PC-3 (cell line): Measurements from ENCODE around the gene KCNQ4. TPM values are rescaled to one million over a fixed set of nuclear protein-coding genes. Genes with fewer than 3 reads are reported as not detected.

Experiments
- ATAC-seq: fragments of 200-7000 bp; cut with Tn5 transposase; 2 replicates; pipeline ENCODE4 v1.9.1; 2020; ENCODE audit warnings: mild to moderate bottlenecking, moderate library complexity
- BruUV-seq: library from RNA; stranded (reverse); fragments of 400-500 nt; replicated peaks from 2 replicates; lab custom pipeline; 2021; lab: Mats Ljungman, UMichigan
- CTCF ChIA-PET: fragments of 300-600 bp; sonication (Branson Sonifier 250); formaldehyde crosslinking; loops from one replicate; lab custom pipeline; 2022; ENCODE audit warnings: antibody characterized with exemption; lab: Charles Lee
- POLR2A ChIA-PET: fragments of 300-600 bp; sonication (Branson Sonifier 250); formaldehyde crosslinking; loops from one replicate; lab custom pipeline; 2022; ENCODE audit warnings: antibody characterized with exemption; ENCODE audit not compliant: unreplicated experiment; lab: Charles Lee
- DNase-seq: peaks from one replicate; pipeline ENCODE4 v3.0.0-alpha.2; 2015
- H2AFZ ChIP-seq: fragments of 300-600 bp; sonication (generic); 2 replicates; pipeline ENCODE4 v1.6.0; 2016; ENCODE audit warnings: antibody characterized with exemption, low read length
- H3F3A ChIP-seq: fragments of 300-600 bp; sonication (generic); one replicate; pipeline ENCODE4 v1.6.0; 2017; ENCODE audit warnings: antibody characterized with exemption, low read length, control low read depth, mild to moderate bottlenecking; ENCODE audit not compliant: unreplicated experiment
- H3K27ac ChIP-seq: fragments of 300-600 bp; sonication (generic); 2 replicates; pipeline ENCODE4 v1.5.1; 2016; ENCODE audit warnings: mild to moderate bottlenecking, low read length
- H3K27me3 ChIP-seq: fragments of 300-600 bp; sonication (generic); 2 replicates; pipeline ENCODE4 v1.6.1; 2016; ENCODE audit warnings: low read length, mixed read lengths
- H3K36me3 ChIP-seq: fragments of 300-600 bp; sonication (generic); 2 replicates; pipeline ENCODE4 v1.6.1; 2016; ENCODE audit warnings: low read depth, mixed run types, low read length, mixed read lengths
- H3K4me1 ChIP-seq: fragments of 300-600 bp; sonication (generic); 2 replicates; pipeline ENCODE4 v1.5.1; 2016; ENCODE audit warnings: low read length; ENCODE audit not compliant: insufficient read depth
- H3K4me2 ChIP-seq: fragments of 300-600 bp; sonication (generic); 2 replicates; pipeline ENCODE4 v1.6.0; 2016; ENCODE audit warnings: low read length
- H3K4me3 ChIP-seq: fragments of 300-600 bp; sonication (generic); 2 replicates; pipeline ENCODE4 v1.5.1; 2016; ENCODE audit warnings: mild to moderate bottlenecking, low read length, mixed read lengths
- H3K79me2 ChIP-seq: fragments of 300-600 bp; sonication (generic); 2 replicates; pipeline ENCODE4 v1.6.1; 2017; ENCODE audit warnings: low read length, mixed read lengths
- H3K9ac ChIP-seq: fragments of 300-600 bp; sonication (generic); 2 replicates; pipeline ENCODE4 v1.6.0; 2016; ENCODE audit warnings: mild to moderate bottlenecking, low read length
- H3K9me2 ChIP-seq: fragments of 300-600 bp; sonication (generic); replicated peaks from 2 replicates; pipeline ENCODE4 v1.6.1; 2016; ENCODE audit warnings: mixed run types, low read length, mixed read lengths
- H3K9me3 ChIP-seq: fragments of 300-600 bp; sonication (generic); 2 replicates; pipeline ENCODE4 v1.6.1; 2016; ENCODE audit warnings: low read length, mixed read lengths
- H4K20me1 ChIP-seq: fragments of 300-600 bp; sonication (generic); 2 replicates; pipeline ENCODE4 v1.6.1; 2016; ENCODE audit warnings: low read length, mixed read lengths
- CTCF ChIP-seq: fragments of 300-600 bp; sonication (generic); conservative IDR thresholded peaks from 2 replicates; pipeline ENCODE4 v1.5.1; 2017; ENCODE audit warnings: antibody characterized with exemption, low read depth, mild to moderate bottlenecking, low read length
- EZH2 ChIP-seq: fragments of 300-600 bp; sonication (generic); IDR thresholded peaks from one replicate; pipeline ENCODE4 v1.6.1; 2017; ENCODE audit warnings: antibody characterized with exemption, mild to moderate bottlenecking, low read length; ENCODE audit not compliant: unreplicated experiment
- EZH2phosphoT487 ChIP-seq: fragments of 300-600 bp; sonication (generic); IDR thresholded peaks from 2 replicates; pipeline ENCODE4 v1.6.1; 2018; ENCODE audit warnings: mild to moderate bottlenecking, antibody characterized with exemption, low read length, borderline replicate concordance
- intact Hi-C: fragments of 100-400 bp; cut with micrococcal nuclease; formaldehyde crosslinking; loops from 2 replicates; pipeline ENCODE4 v1.9.0; 2023
- total RNA-seq: library from RNA; depleted of rRNA; stranded (reverse); fragments of >200 nt; gene quantifications from 2 replicates; pipeline ENCODE4 v1.2.3, GENCODE V29; 2014

The KCNQ4 gene
- total RNA-seq, 1 experiment from 2014 or later, result 2.5 TPM

GRCh38 chr1:40754201-40754600, 29.4 kb upstream of the KCNQ4 start:
- Histone ChIP-seq H3K4me1 (peaks cover 32% of the 10 kb centered on the region), H3K27me3 (no peaks in the 10 kb centered on the region), H3K79me2 (no peaks in the 10 kb centered on the region), H3K27ac (no peak overlapping the region), H3K4me2 (no peak overlapping the region), H3K36me3 (peaks cover 42% of the 10 kb centered on the region), H3F3A (no peaks in the 10 kb centered on the region), H3K9ac (no peak overlapping the region), H2AFZ (no peak overlapping the region), H3K4me3 (no peak overlapping the region), H3K9me2 (no peaks in the 10 kb centered on the region), H3K9me3 (no peaks in the 10 kb centered on the region), H4K20me1 (0 out of 2 replicates have a peak, but pooled peaks cover 8% of the 10 kb centered on the region)
- TF ChIP-seq EZH2phosphoT487, result no peak
- no peak for TF ChIP-seq CTCF
- TF ChIP-seq EZH2, result no peak
- BruUV-seq, result no TSS peak
- ChIA-PET CTCF (no interaction called here), POLR2A (no interaction called here)
- ATAC-seq, result no peak
- intact Hi-C loops, result loop anchor here (5.0 kb wide), 2 partner anchors 42 to 62 kb away; partner anchors contain the start of gene NFYC
- DNase-seq, result no peak

- H2AFZ ChIP-seq, result no peak overlapping the region
- no peak overlapping the region for H3K4me3 ChIP-seq
- CTCF ChIA-PET, result no interaction called here
- no peaks in the 10 kb centered on the region for H3K9me3 ChIP-seq
- H3K4me2 ChIP-seq, result no peak overlapping the region
- no TSS peak for BruUV-seq
- H3F3A ChIP-seq, result no peaks in the 10 kb centered on the region
- no peak overlapping the region for H3K9ac ChIP-seq
- ATAC-seq (no peak), DNase-seq (no peak)
- H4K20me1 ChIP-seq, result 0 out of 2 replicates have a peak, but pooled peaks cover 8% of the 10 kb centered on the region
- intact Hi-C loops, result no loop called here
- H3K9me2 ChIP-seq, result no peaks in the 10 kb centered on the region
- no peaks in the 10 kb centered on the region for H3K79me2 ChIP-seq
- peaks cover 41% of the 10 kb centered on the region for H3K36me3 ChIP-seq
- H3K4me1 ChIP-seq, result peaks cover 26% of the 10 kb centered on the region
- no peak for TF ChIP-seq EZH2phosphoT487
- no peak for TF ChIP-seq EZH2
- no peak for TF ChIP-seq CTCF
- POLR2A ChIA-PET, result no interaction called here
- H3K27ac ChIP-seq, result no peak overlapping the region
- no peaks in the 10 kb centered on the region for H3K27me3 ChIP-seq
Observed at GRCh38 chr1:40755067-40755466, 28.5 kb upstream of the KCNQ4 start.

DNA sequence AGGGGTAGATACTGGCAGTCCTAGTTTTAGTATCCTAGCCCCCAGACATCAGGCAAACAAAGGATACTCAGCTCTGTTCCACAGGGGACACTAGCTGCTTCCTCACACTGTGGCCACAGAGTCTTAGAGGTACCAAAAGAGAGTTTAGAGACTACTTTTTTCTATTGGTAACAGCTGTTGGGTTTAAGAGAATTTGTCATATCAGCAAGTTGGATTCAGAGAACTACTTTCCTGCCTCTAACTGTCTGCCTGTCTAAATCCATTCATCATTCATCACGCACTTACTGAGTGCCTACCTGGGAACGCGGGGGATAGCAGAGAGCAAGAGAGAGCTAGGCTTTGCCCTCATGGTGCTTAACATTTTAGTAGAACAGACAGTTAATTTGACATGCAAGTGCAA, 27.1 kb upstream of the KCNQ4 start:
- H3K4me2 ChIP-seq, result no peak overlapping the region
- no peaks in the 10 kb centered on the region for H3K79me2 ChIP-seq
- no peak overlapping the region for H3K9ac ChIP-seq
- H3K9me3 ChIP-seq, result no peaks in the 10 kb centered on the region
- ChIA-PET CTCF (no interaction called here), POLR2A (no interaction called here)
- H3K36me3 ChIP-seq, result peaks cover 46% of the 10 kb centered on the region
- H3K4me3 ChIP-seq, result no peak overlapping the region
- H3K27ac ChIP-seq, result no peak overlapping the region
- intact Hi-C loops, result no loop called here
- no peaks in the 10 kb centered on the region for H3K9me2 ChIP-seq
- no peaks in the 10 kb centered on the region for H3K27me3 ChIP-seq
- TF ChIP-seq EZH2phosphoT487, result no peak
- TF ChIP-seq EZH2, result no peak
- no peak for TF ChIP-seq CTCF
- BruUV-seq, result no TSS peak
- peaks cover 11% of the 10 kb centered on the region for H3K4me1 ChIP-seq
- no peak for DNase-seq
- no peaks in the 10 kb centered on the region for H3F3A ChIP-seq
- 0 out of 2 replicates have a peak, but pooled peaks cover 3% of the 10 kb centered on the region for H4K20me1 ChIP-seq
- no peak overlapping the region for H2AFZ ChIP-seq
- ATAC-seq, result no peak
